Vagina (tissue), 2 donors: ENCODE data around the gene GDPD2.
A peak's percentile ranks its signal among the peaks of the same experiment; 100 is the strongest.

ENCODE experiments used
- CTCF ChIP-seq, 3 experiments: fragments of 450-650 bp in 2 of 3; fragments of 200-600 bp in 1 of 3; sonication (generic) in 1 of 3; IDR thresholded peaks; one replicate each; pipeline ENCODE4 v1.5.1; 2017 to 2019; ENCODE audit warnings: antibody characterized with exemption in 3 of 3, mild to moderate bottlenecking in 2 of 3, moderate library complexity in 2 of 3
- POLR2A ChIP-seq, 2 donors: fragments of 450-650 bp; IDR thresholded peaks; one replicate each; pipeline ENCODE4 v1.6.1; 2017; ENCODE audit warnings: antibody characterized with exemption in 2 of 2, mild to moderate bottlenecking in 2 of 2, moderate library complexity in 2 of 2

GRCh38 chrX:70434352-70434866 lies 11.3 kb downstream of the GDPD2 start:
- TF ChIP-seq CTCF (IDR thresholded peaks at IDR 0.05), result no peak
- TF ChIP-seq POLR2A (IDR thresholded peaks at IDR 0.05), result peak in 1 of 2 donors; percentile 7
